Choroid plexus epithelial cell (primary cell): Measurements from ENCODE around the gene CTNNA2.

Experiments used
- DNase-seq: peaks from one replicate; pipeline ENCODE4 v3.0.0-alpha.2; 2010; ENCODE audit warnings: low read depth
- H3K4me3 ChIP-seq: 2 replicates; pipeline ENCODE4 v1.5.1; 2011; ENCODE audit warnings: low read depth, mild to moderate bottlenecking, control low read depth, low read length, moderate library complexity
- TF ChIP-seq, protein P1 (sequence below): conservative IDR thresholded peaks from 2 replicates; pipeline ENCODE4 v1.5.1; 2011; ENCODE audit warnings: low read depth, mild to moderate bottlenecking, control low read depth, inconsistent platforms, low read length, moderate library complexity

Gene CTNNA2

GRCh38 chr2:80281049-80281448 is 768.2 kb downstream of the CTNNA2 start:
- H3K4me3 ChIP-seq: no peak overlapping the region
- TF ChIP-seq, protein P1, sequence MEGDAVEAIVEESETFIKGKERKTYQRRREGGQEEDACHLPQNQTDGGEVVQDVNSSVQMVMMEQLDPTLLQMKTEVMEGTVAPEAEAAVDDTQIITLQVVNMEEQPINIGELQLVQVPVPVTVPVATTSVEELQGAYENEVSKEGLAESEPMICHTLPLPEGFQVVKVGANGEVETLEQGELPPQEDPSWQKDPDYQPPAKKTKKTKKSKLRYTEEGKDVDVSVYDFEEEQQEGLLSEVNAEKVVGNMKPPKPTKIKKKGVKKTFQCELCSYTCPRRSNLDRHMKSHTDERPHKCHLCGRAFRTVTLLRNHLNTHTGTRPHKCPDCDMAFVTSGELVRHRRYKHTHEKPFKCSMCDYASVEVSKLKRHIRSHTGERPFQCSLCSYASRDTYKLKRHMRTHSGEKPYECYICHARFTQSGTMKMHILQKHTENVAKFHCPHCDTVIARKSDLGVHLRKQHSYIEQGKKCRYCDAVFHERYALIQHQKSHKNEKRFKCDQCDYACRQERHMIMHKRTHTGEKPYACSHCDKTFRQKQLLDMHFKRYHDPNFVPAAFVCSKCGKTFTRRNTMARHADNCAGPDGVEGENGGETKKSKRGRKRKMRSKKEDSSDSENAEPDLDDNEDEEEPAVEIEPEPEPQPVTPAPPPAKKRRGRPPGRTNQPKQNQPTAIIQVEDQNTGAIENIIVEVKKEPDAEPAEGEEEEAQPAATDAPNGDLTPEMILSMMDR: no peak
- DNase-seq: no peak

- H3K4me3 ChIP-seq: no peak overlapping the region
- no peak for DNase-seq
- TF ChIP-seq, protein P1: no peak
Measured at GRCh38 chr2:80288576-80288975, 775.7 kb downstream of the CTNNA2 start.

DNA sequence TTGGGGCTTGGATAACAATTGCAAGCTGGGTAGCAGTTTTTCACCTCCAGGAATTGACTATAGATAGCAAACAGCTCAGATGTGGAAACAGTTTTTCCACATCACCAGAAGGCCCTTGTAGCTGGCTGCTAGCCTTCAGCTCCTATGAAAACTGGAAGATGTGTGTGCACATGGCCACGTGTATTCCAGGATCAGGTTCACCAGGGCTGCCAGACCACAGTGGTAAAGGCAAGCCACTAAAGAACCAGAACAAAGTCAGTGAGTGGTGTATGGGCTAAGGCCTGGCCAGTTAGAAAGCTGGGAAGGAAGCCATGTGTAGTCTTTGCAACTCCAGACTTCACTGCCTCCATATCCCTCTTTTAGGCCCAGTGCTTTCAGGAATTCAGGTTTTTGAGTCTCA is 778.8 kb downstream of the CTNNA2 start:
- H3K4me3 ChIP-seq: no peak overlapping the region
- TF ChIP-seq, protein P1: no peak
- no peak for DNase-seq

DNA sequence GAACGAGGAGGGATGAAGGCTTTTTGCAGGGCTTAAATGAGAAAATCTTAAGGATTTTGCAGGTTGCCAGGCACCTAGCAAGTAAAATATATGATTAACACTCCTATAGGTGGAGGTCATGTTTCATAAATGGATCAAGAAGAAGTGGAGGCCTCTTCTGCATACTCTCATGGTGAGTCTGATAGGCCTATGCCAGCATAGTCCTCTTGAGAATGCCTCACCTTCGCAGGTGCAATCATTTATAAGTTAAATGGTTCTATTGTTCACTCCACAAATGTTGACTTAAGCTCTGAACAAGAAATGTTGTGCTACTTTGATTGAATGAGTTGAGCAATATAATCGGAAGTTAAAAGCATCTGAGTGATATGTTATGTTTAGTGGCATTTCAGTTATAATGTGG is 779.6 kb downstream of the CTNNA2 start:
- H3K4me3 ChIP-seq: no peak overlapping the region
- TF ChIP-seq, protein P1: no peak
- no peak for DNase-seq

- TF ChIP-seq, protein P1: no peak
- DNase-seq: no peak
- no peak overlapping the region for H3K4me3 ChIP-seq
Measured at GRCh38 chr2:80293039-80293438, 780.2 kb downstream of the CTNNA2 start.

DNA sequence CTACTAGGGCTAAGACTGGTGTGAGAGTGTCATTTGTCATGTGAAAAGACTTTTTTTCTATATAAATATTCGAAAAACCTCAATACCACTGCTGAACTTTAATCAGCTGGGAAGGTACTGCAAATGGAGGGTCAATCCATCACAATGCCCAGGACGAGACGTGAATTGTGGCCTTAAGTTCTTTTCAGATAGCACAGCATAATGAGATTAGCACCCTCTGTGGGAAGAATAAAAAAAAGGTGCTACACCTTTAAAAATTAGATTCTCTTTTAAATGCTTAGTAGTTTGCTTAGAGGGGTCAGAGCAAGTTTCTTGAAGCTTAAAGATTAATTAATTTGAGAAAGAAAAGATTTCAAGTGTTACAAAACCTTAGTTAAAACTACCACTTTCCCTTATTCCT is 786.1 kb downstream of the CTNNA2 start:
- no peak overlapping the region for H3K4me3 ChIP-seq
- no peak for DNase-seq
- TF ChIP-seq, protein P1: no peak

DNA sequence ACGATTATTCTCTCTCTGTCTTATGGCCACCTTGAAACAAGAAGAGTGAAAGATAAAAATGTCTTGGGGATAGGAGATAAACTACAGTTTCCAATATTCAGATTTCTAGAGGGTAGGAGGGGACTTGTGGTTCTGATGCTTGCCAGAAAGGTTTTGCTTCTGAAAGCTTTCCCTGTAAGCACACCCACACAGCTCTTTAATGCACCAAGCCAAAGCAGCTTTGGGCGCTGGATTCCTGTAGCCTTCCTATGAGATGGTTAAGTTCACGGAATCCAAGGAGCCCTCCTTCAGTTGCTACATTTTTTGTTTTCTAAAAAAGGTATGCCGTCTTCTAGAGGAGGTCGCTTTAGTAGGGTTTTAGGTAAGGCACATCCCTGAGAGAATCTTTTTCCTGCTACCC is 786.8 kb downstream of the CTNNA2 start:
- no peak for DNase-seq
- no peak overlapping the region for H3K4me3 ChIP-seq
- TF ChIP-seq, protein P1: no peak
